H9 (cell line): ENCODE data around the gene CHCHD10. TPM values are rescaled to one million over a fixed set of nuclear protein-coding genes. Genes with fewer than 3 reads are reported as not detected.

Experiments
- DNase-seq: peaks from one replicate; pipeline ENCODE4 v3.0.0-alpha.2; 2017
- H2AFZ ChIP-seq: one replicate; pipeline ENCODE4 v1.6.1; 2013; ENCODE audit warnings: mild to moderate bottlenecking, low read length, control low read depth, moderate library complexity
- H2AK5ac ChIP-seq: 2 replicates; pipeline ENCODE4 v1.6.1; 2013; ENCODE audit warnings: low read length, control low read depth, mixed read lengths; ENCODE audit not compliant: insufficient read length
- H2BK120ac ChIP-seq: one replicate; pipeline ENCODE4 v1.6.1; 2013; ENCODE audit warnings: low read depth, mild to moderate bottlenecking, low read length, control low read depth, inconsistent platforms; ENCODE audit not compliant: poor library complexity, severe bottlenecking
- H2BK12ac ChIP-seq: 2 replicates; pipeline ENCODE4 v1.6.1; 2013; ENCODE audit warnings: low read length, control low read depth, mixed read lengths, low read depth; ENCODE audit not compliant: insufficient read length
- H2BK15ac ChIP-seq: 2 replicates; pipeline ENCODE4 v1.6.1; 2013; ENCODE audit warnings: low read depth, low read length, control low read depth
- H2BK20ac ChIP-seq: one replicate; pipeline ENCODE4 v1.6.1; 2013; ENCODE audit warnings: low read depth, mild to moderate bottlenecking, low read length, control low read depth, inconsistent platforms; ENCODE audit not compliant: poor library complexity, severe bottlenecking
- H2BK5ac ChIP-seq: 2 replicates; pipeline ENCODE4 v1.6.1; 2013; ENCODE audit warnings: low read length, control low read depth, mixed read lengths; ENCODE audit not compliant: insufficient read length
- H3K14ac ChIP-seq: 2 replicates; pipeline ENCODE4 v1.6.1; 2013; ENCODE audit warnings: low read length, control low read depth; ENCODE audit not compliant: insufficient read depth
- H3K18ac ChIP-seq: 2 replicates; pipeline ENCODE4 v1.6.1; 2013; ENCODE audit warnings: low read depth, mild to moderate bottlenecking, mixed read lengths, low read length, control low read depth; ENCODE audit not compliant: insufficient read length
- H3K23ac ChIP-seq: 2 replicates; pipeline ENCODE4 v1.6.1; 2013; ENCODE audit warnings: low read length, control low read depth, mixed read lengths, low read depth; ENCODE audit not compliant: insufficient read length
- H3K23me2 ChIP-seq: 2 replicates; pipeline ENCODE4 v1.6.1; 2013; ENCODE audit warnings: low read depth, mild to moderate bottlenecking, mixed read lengths, low read length, control low read depth; ENCODE audit not compliant: insufficient read length, poor library complexity, severe bottlenecking
- H3K27ac ChIP-seq: 2 replicates; pipeline ENCODE4 v1.5.1; 2013; ENCODE audit warnings: low read length, control low read depth, mixed read lengths, low read depth; ENCODE audit not compliant: insufficient read length
- H3K27me3 ChIP-seq: 2 replicates; pipeline ENCODE4 v1.6.1; 2013; ENCODE audit warnings: low read length, control low read depth, inconsistent platforms; ENCODE audit not compliant: insufficient read depth
- H3K4ac ChIP-seq: 2 replicates; pipeline ENCODE4 v1.6.1; 2013; ENCODE audit warnings: low read depth, mild to moderate bottlenecking, control low read depth, inconsistent platforms, low read length, moderate library complexity
- H3K4me1 ChIP-seq: 2 replicates; pipeline ENCODE4 v1.6.1; 2013; ENCODE audit warnings: low read length, control low read depth, inconsistent platforms; ENCODE audit not compliant: insufficient read depth
- H3K4me2 ChIP-seq: 2 replicates; pipeline ENCODE4 v1.6.1; 2013; ENCODE audit warnings: low read length, control low read depth, mixed read lengths; ENCODE audit not compliant: insufficient read length, insufficient read depth
- H3K56ac ChIP-seq: 2 replicates; pipeline ENCODE4 v1.6.1; 2013; ENCODE audit warnings: low read depth, mild to moderate bottlenecking, mixed read lengths, low read length, control low read depth; ENCODE audit not compliant: insufficient read length
- H3K79me1 ChIP-seq: 2 replicates; pipeline ENCODE4 v1.6.1; 2013; ENCODE audit warnings: low read depth, mild to moderate bottlenecking, moderate library complexity, low read length, control low read depth, inconsistent platforms; ENCODE audit not compliant: insufficient read depth, poor library complexity, severe bottlenecking
- H3K79me2 ChIP-seq: 2 replicates; pipeline ENCODE4 v1.6.1; 2013; ENCODE audit warnings: low read length, control low read depth, inconsistent platforms; ENCODE audit not compliant: insufficient read depth
- H3K9ac ChIP-seq: 2 replicates; pipeline ENCODE4 v1.6.1; 2013; ENCODE audit warnings: low read length, control low read depth, mixed read lengths; ENCODE audit not compliant: insufficient read length; ENCODE audit errors: extremely low read depth
- H3K9me3 ChIP-seq: one replicate; pipeline ENCODE4 v1.6.1; 2013; ENCODE audit warnings: low read depth, low read length, inconsistent platforms; ENCODE audit not compliant: control insufficient read depth
- H3T11ph ChIP-seq: one replicate; pipeline ENCODE4 v1.6.1; 2013; ENCODE audit warnings: mild to moderate bottlenecking, low read length, control low read depth, inconsistent platforms
- H4K20me1 ChIP-seq: one replicate; pipeline ENCODE4 v1.6.1; 2013; ENCODE audit not compliant: control insufficient read depth, insufficient read length, insufficient read depth
- H4K5ac ChIP-seq: 2 replicates; pipeline ENCODE4 v1.6.1; 2013; ENCODE audit warnings: low read depth, mild to moderate bottlenecking, mixed read lengths, low read length, control low read depth; ENCODE audit not compliant: insufficient read length
- H4K8ac ChIP-seq: replicated peaks from 2 replicates; pipeline ENCODE4 v1.6.1; 2013; ENCODE audit warnings: low read length, control low read depth, mixed read lengths, low read depth; ENCODE audit not compliant: insufficient read length
- H4K91ac ChIP-seq: 2 replicates; pipeline ENCODE4 v1.6.1; 2013; ENCODE audit warnings: low read depth, mild to moderate bottlenecking, moderate library complexity, mixed read lengths, low read length, control low read depth; ENCODE audit not compliant: insufficient read length
- H3K27ac Mint-ChIP-seq, 3 experiments: 2 replicates in 2 of 3; 3 replicates in 1 of 3; pipeline ENCODE4 v1.8.0; 2020 to 2021; ENCODE audit warnings: mixed read lengths in 3 of 3, mild to moderate bottlenecking in 1 of 3, moderate library complexity in 1 of 3
- H3K27me3 Mint-ChIP-seq: 2 replicates; pipeline ENCODE4 v1.8.0; 2021; ENCODE audit warnings: low read depth, mild to moderate bottlenecking, moderate library complexity, mixed read lengths
- H3K36me3 Mint-ChIP-seq, 3 experiments: 2 replicates in 2 of 3; 3 replicates in 1 of 3; pipeline ENCODE4 v1.8.0; 2020 to 2021; ENCODE audit warnings: low read depth in 3 of 3, mixed read lengths in 3 of 3; ENCODE audit not compliant: insufficient read depth in 1 of 3
- H3K4me1 Mint-ChIP-seq, 2 experiments: 2 replicates each; pipeline ENCODE4 v1.8.0; 2020; ENCODE audit warnings: mixed read lengths in 2 of 2
- H3K4me3 Mint-ChIP-seq, 2 experiments: 2 replicates in 1 of 2; 3 replicates in 1 of 2; pipeline ENCODE4 v1.8.0; 2020 to 2021; ENCODE audit warnings: mild to moderate bottlenecking in 2 of 2, mixed read lengths in 2 of 2, moderate library complexity in 1 of 2
- H3K9me3 Mint-ChIP-seq, 2 experiments: 2 replicates in 1 of 2; 3 replicates in 1 of 2; pipeline ENCODE4 v1.8.0; 2020; ENCODE audit warnings: mild to moderate bottlenecking in 2 of 2, mixed read lengths in 2 of 2, moderate library complexity in 1 of 2
- WGBS: extraction: QIAGEN DNeasy Blood & Tissue Kit; methylation state at CpG from one replicate; pipeline ENCODE4 v1.1.7; 2013; ENCODE audit warnings: missing lambda C conversion rate, low lambda C conversion rate, mixed read lengths; ENCODE audit not compliant: insufficient read length; ENCODE audit errors: extremely low coverage; 5-methylcytosine and 5-hydroxymethylcytosine counted together
- total RNA-seq: library from RNA; stranded (reverse); gene quantifications from 2 replicates; pipeline ENCODE4 v1.2.1, GENCODE V29; 2021
- TF ChIP-seq, protein P1 (sequence below): fragments of 200-600 bp; sonication (generic); conservative IDR thresholded peaks from 3 replicates; pipeline ENCODE4 v1.8.0; 2021; ENCODE audit warnings: antibody characterized with exemption, mild to moderate bottlenecking

Gene CHCHD10
- total RNA-seq, 1 experiment from 2014 or later, result 53.7 TPM

DNA sequence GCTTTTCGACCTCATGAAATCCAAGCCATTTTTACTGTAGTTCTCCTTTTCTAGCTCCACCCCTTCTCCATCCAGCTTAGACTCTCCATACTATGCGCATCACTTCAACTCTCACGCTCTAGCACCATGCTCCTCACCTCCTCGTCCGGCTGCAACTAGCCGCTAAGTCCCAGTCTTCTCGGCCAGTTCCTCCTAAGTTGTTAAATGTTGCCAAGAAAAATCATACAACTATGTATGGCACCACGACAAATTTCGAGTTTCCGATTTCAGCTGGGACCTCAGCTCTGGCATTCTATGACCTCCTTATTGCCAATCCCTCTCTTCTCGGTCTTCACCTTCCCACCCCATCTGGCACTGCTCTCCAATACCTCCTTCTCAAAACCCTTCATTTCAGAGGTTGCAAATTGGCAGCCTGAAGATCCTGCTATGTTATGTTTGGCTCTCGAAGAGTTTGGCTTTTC is 17.9 kb downstream of the CHCHD10 start:
- Histone ChIP-seq H3T11ph (no peak overlapping the region), H2AK5ac (no peak overlapping the region), H3K14ac (no peak overlapping the region), H4K20me1 (no peaks in the 10 kb centered on the region), H3K79me2 (no peaks in the 10 kb centered on the region), H3K56ac (no peak overlapping the region), H3K4ac (no peak overlapping the region), H2BK120ac (no peak overlapping the region), H3K23me2 (peaks cover 8% of the 10 kb centered on the region), H2AFZ (no peak overlapping the region), H3K4me1 (no peaks in the 10 kb centered on the region; the same call in none of the 2 replicates), H3K4me2 (peak overlapping the region; percentile 59), H3K9me3 (no peaks in the 10 kb centered on the region), H3K18ac (no peak overlapping the region), H3K23ac (no peak overlapping the region), H4K91ac (no peak overlapping the region), H4K8ac (no peak overlapping the region), H3K27ac (no peak overlapping the region), H3K9ac (no peak overlapping the region), H2BK5ac (no peak overlapping the region), H3K27me3 (no peaks in the 10 kb centered on the region), H3K79me1 (no peaks in the 10 kb centered on the region), H2BK12ac (no peak overlapping the region), H2BK15ac (no peak overlapping the region), H4K5ac (no peak overlapping the region), H2BK20ac (no peak overlapping the region)
- TF ChIP-seq, protein P1, sequence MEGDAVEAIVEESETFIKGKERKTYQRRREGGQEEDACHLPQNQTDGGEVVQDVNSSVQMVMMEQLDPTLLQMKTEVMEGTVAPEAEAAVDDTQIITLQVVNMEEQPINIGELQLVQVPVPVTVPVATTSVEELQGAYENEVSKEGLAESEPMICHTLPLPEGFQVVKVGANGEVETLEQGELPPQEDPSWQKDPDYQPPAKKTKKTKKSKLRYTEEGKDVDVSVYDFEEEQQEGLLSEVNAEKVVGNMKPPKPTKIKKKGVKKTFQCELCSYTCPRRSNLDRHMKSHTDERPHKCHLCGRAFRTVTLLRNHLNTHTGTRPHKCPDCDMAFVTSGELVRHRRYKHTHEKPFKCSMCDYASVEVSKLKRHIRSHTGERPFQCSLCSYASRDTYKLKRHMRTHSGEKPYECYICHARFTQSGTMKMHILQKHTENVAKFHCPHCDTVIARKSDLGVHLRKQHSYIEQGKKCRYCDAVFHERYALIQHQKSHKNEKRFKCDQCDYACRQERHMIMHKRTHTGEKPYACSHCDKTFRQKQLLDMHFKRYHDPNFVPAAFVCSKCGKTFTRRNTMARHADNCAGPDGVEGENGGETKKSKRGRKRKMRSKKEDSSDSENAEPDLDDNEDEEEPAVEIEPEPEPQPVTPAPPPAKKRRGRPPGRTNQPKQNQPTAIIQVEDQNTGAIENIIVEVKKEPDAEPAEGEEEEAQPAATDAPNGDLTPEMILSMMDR, result no peak
- peaks cover 4% of the 10 kb centered on the region for H3K27me3 Mint-ChIP-seq
- DNase-seq, result no peak
- peaks cover 4 to 7% (median 5%) of the 10 kb centered on the region in 3 experiments; a peak in 5 of 7 replicates for H3K36me3 Mint-ChIP-seq
- no CpG with 5 or more reads among the region's 12 CpGs for WGBS
- H3K4me3 Mint-ChIP-seq, result peak overlapping the region; percentile 73 to 88
- no peak overlapping the region; a peak in 1 of 7 replicates for H3K27ac Mint-ChIP-seq
- peaks cover 13 to 34% of the 10 kb centered on the region in 2 experiments for H3K4me1 Mint-ChIP-seq
- H3K9me3 Mint-ChIP-seq, result no peaks in the 10 kb centered on the region; a peak in 1 of 5 replicates
